ENCODE results near the gene NECAB3.
A peak's percentile ranks its signal among the peaks of the same experiment; 100 is the strongest.
"Not testable (repeated sequence)": the region's sequence is repeated elsewhere in the genome, so short reads cannot be mapped to it uniquely, and the experiment has no call there.

Gene NECAB3

DNA sequence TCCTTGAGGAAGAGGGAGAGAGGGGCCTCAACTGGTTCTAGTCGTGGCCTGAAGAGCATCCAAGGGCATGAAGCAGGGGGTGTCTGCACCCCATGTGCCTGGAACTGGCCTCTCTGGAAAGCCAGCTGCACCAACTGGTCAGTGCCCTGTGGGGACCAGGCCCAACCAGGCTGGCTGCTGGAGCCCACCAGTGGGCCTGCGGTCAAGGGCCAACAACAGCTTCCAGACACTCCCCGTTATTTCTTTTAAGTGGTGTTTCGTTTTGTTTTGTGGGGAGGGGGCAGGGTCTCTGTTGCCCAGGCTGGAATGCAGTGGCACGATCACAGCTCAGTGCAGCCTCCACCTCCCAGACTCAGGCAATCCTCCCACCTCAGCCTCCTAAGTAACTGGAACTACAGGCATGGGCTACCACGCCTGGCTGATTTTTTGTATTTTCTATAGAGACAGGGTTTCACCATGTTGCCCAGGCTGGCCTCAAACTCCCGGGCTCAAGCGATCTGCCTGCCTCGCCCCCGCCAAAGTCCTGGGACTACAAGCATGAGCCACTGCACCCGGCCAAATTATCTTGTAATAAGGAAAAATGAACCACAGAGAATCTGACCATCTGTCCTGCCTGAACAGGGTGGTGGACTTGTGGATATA is 24.0 kb downstream of the NECAB3 start:
- DNase-seq (ENCODE audit: low read depth), result no peak

GRCh38 chr20:33649201-33649681 is 25.0 kb downstream of the NECAB3 start:
- DNase-seq (ENCODE audit: low read depth), result peak; percentile 67

DNA sequence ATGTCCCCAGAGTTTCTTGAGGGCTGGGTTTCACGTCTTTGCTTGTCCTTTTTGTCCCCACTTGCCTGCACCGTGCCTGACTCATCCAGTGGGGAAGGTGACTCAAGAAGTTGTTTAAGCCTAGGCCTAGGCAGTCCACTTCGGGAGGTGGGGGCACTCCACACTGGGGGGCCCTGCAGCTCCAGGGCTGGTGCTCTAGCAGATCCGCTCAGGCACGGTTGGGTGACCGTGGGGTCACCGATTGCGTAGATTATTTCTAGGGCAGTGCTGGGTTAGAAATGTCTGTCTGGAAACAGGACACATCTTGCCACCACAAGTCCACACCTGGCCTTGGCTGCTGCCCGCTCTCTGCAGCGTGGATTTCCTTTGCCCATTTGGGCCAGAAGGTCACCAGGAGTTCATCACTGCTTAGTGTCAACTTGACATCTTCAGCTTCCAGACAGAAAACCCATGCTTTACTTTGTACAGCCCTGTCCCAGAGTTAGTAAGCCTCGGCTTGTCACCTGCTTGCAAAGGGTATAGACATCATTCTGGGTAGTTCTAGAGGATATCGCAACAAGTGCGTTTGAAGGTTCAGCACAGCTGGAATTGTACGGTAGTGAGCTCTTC is 25.7 kb downstream of the NECAB3 start:
- DNase-seq (ENCODE audit: low read depth), result no peak

- peak; percentile 91 for DNase-seq (ENCODE audit: low read depth)
These were observed 26.4 kb downstream of the NECAB3 start for GRCh38 chr20:33647603-33648395.

DNA sequence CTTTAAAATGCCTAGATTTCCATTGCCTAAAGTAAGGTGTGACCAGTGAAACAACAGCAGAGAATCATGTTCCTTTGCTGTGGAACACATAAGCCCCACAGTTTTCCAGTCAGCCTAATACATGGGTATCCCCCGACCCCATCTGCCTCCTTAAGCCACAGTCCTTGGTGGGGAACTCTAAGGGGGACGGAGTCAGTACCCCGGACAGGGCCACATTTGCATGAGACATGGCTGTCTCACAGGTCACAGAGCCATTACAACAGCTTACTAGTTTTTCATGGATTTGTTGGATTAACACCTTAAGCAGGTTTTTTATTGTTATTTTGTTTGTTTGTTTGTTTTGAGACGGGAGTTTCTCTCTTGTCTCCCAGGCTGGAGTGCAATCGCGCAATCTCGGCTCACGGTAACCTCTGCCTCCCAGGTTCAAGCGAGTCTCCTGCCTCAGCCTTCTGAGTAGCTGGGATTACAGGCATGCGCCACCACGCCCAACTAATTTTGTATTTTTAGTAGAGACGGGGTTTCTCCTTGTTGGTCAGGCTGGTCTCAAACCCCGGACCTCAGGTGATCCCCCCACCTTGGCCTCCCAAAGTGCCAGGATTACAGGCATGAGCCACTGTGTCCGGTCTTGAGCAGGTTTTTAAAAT is 27.1 kb downstream of the NECAB3 start:
- DNase-seq (ENCODE audit: low read depth), result not testable (repeated sequence)

GRCh38 chr20:33646191-33646590 is 28.0 kb downstream of the NECAB3 start:
- DNase-seq (ENCODE audit: low read depth), result no peak

GRCh38 chr20:33645396-33645795 is 28.8 kb downstream of the NECAB3 start:
- no peak for DNase-seq (ENCODE audit: low read depth)

DNA sequence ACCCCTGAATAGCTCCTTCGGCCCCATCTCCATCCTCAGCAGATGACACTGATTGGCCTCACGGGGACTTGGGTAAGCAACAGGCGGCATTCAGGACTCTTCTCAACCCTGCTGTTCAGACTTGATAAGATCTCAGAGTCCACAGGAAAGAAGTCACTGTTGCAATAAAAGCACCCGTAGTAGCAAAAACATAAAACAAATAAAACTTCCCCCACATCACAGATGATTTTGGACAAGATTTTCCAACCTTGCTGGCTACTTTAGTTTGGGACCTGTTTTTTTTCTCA is 29.2 kb downstream of the NECAB3 start:
- DNase-seq (ENCODE audit: low read depth), result no peak

DNA sequence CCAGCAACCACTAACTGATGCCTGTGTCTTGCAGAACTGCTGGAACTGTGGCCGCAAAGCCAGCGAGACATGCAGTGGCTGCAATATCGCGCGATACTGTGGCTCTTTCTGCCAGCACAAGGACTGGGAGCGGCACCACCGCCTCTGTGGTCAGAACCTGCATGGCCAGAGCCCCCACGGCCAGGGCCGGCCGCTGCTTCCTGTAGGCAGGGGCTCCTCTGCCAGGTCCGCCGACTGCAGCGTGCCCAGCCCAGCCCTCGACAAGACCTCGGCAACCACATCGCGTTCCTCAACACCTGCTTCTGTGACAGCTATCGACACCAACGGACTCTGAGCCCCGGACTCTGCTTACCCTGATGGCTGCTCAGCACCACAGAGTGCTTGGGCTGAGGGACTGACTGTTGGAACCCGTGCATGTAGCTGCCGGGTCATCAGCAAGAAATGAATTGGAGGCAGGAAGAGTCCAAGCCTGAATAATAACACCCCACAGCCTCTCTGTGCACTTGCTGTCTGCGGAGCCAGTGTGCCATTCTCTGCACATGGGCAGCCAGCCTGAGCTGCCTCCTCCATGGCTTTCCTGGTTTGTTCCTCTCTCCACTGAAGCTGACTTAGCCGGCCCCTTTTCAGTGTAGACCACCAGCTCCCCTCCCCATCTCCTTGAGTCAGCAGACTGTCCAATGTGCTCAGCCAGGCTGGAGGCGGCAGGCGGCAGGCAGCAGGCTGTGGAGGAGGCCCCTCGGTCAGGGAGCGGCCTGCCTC is 29.7 kb downstream of the NECAB3 start:
- no peak for DNase-seq (ENCODE audit: low read depth)

DNA sequence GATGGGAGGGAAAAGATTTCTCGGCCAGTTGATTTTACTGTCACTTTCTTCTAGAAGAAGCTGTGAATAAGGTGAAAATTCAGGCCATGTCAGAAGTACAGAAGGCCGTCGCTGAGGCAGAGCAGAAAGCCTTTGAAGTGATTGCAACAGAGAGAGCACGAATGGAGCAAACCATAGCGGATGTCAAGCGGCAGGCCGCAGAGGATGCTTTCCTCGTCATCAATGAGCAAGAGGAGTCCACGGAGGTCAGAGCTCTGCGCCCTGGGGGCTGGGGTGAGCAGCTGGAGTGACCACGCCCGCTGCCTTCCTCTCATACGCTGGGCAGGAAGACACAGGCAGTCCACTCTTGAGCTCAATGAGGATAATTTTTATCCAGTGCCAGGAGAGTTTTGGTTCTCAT is 33.9 kb downstream of the NECAB3 start:
- DNase-seq (ENCODE audit: low read depth), result peak; percentile 26

GRCh38 chr20:33636776-33637175 is 37.5 kb downstream of the NECAB3 start:
- DNase-seq (ENCODE audit: low read depth), result no peak

- no peak for DNase-seq (ENCODE audit: low read depth)
These were observed 38.9 kb downstream of the NECAB3 start for GRCh38 chr20:33635341-33635740.

DNA sequence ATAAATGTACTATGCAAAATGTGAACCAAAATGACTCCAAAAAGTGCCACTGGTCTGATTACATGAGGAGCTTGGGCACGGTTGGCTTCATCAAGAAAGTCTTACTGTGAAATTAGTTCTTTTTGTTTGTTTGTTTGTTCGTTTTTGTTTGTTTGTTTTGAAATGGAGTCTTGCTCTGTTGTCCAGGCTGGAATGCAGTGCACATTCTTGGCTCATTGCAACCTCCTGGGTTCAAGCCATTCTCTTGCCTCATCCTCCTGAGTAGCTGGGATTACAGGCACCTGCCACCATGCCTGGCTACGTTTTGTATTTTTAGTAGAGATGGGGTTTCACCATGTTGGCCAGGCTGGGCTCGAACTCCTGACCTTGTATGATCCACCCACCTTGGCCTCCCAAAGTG is 42.3 kb downstream of the NECAB3 start:
- not testable (repeated sequence) for DNase-seq (ENCODE audit: low read depth)

GRCh38 chr20:33630507-33630906 is 43.7 kb downstream of the NECAB3 start:
- no peak for DNase-seq (ENCODE audit: low read depth)

GRCh38 chr20:33629979-33630378 is 44.2 kb downstream of the NECAB3 start:
- DNase-seq (ENCODE audit: low read depth), result no peak

- no peak for DNase-seq (ENCODE audit: low read depth)
These were observed 44.7 kb downstream of the NECAB3 start for GRCh38 chr20:33629533-33629932.

- no peak for DNase-seq (ENCODE audit: low read depth)
These were observed 46.5 kb downstream of the NECAB3 start for GRCh38 chr20:33627577-33628216.

DNA sequence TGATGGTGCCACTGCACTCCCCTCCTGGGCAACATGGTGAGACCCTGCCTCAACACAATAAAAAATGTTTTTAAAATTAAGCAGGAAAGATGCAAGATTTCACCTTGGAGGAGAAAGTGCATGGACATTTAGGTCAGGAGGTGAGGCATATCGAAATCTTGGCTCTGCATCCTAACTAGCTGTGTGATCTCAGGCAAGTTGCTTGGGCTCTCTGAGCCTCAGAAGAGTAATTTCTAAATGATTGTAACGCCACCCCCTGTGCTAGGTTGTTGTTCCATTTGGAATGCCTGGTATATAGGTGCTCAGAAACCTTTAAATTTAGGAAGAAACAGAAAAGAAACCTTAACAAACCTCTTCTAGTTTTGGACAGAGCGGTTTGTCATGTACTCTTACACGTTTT is 48.0 kb downstream of the NECAB3 start:
- no peak for DNase-seq (ENCODE audit: low read depth)

DNA sequence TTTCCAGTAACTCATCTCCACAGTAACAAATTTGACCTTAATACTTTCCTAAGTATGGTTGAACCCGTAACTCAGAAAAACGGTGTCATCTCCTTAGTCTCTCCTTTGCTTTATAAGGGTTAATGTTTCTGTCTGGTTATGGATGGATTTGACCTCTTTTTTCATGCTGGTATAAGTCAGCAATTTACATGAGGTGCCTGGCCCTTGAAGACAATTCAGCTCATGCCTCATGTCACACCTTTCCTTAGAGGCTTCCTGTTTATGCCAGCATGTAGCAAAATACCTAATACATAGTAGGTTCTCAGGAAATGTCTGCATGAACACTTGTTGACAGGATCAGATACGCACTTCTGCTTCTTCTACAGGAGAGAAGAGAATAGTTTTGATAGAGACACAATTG is 49.8 kb downstream of the NECAB3 start:
- DNase-seq (ENCODE audit: low read depth), result no peak

- DNase-seq (ENCODE audit: low read depth), result no peak
These were observed 51.4 kb downstream of the NECAB3 start for GRCh38 chr20:33622705-33623365.
